WTC11 (cell line): ENCODE data around the gene DIDO1.

Experiments used
- ATF3 ChIP-seq: sonication (generic); formaldehyde crosslinking; conservative IDR thresholded peaks from 2 replicates; pipeline ENCODE4 v1.8.1; 2022; ENCODE audit warnings: mild to moderate bottlenecking, missing genetic modification reagents
- CTCF ChIP-seq: fragments of 200-600 bp; IDR thresholded peaks from 2 replicates; pipeline ENCODE4 v1.8.0; 2022; ENCODE audit warnings: antibody characterized with exemption
- MLX ChIP-seq: sonication (generic); formaldehyde crosslinking; IDR thresholded peaks from 2 replicates; pipeline ENCODE4 v1.8.1; 2023; ENCODE audit warnings: mild to moderate bottlenecking, missing genetic modification reagents, moderate library complexity
- NR1H2 ChIP-seq: sonication (generic); formaldehyde crosslinking; IDR thresholded peaks from 2 replicates; pipeline ENCODE4 v1.9.0; 2021; ENCODE audit warnings: mild to moderate bottlenecking, moderate library complexity, missing genetic modification reagents
- NR2C2 ChIP-seq: sonication (generic); formaldehyde crosslinking; IDR thresholded peaks from 2 replicates; pipeline ENCODE4 v1.8.0; 2022; ENCODE audit warnings: mild to moderate bottlenecking, missing genetic modification reagents
- NR3C1 ChIP-seq: sonication (generic); formaldehyde crosslinking; conservative IDR thresholded peaks from 2 replicates; pipeline ENCODE4 v1.8.1; 2023; ENCODE audit warnings: low read depth, mild to moderate bottlenecking, missing genetic modification reagents
- ZNF317 ChIP-seq: sonication (generic); formaldehyde crosslinking; IDR thresholded peaks from 2 replicates; pipeline ENCODE4 v1.8.1; 2023; ENCODE audit warnings: low read depth, mild to moderate bottlenecking, moderate library complexity, missing genetic modification reagents, borderline replicate concordance
- ZNF671 ChIP-seq: fragments of 250-450 bp; sonication (Bioruptor Pico); IDR thresholded peaks from 2 replicates; pipeline ENCODE4 v1.8.0; 2021; ENCODE audit warnings: mild to moderate bottlenecking

GRCh38 chr20:62836967-62837490, 89.3 kb downstream of the DIDO1 start:
- TF ChIP-seq NR3C1 (CRISPR knock-in tag) (no peak), CTCF (no peak), NR2C2 (CRISPR knock-in tag) (no peak), ATF3 (CRISPR knock-in tag) (no peak), NR1H2 (no peak), ZNF317 (CRISPR knock-in tag) (no peak), ZNF671 (CRISPR knock-in tag) (no peak), MLX (CRISPR knock-in tag) (no peak)
